ENCODE measurements around the gene DNAH14. TPM values are rescaled to one million over a fixed set of nuclear protein-coding genes. Genes with fewer than 3 reads are reported as not detected.

The DNAH14 gene
- total RNA-seq, 3 donors from 2014 or later: 9.2 to 12.7 (median 10.0) TPM

- no peak for DNase-seq
- Histone ChIP-seq H3K36me3 (ENCODE audit: low read depth) (no peaks in the 10 kb centered on the region), H3K9me3 (peaks cover 9% of the 10 kb centered on the region), H3K4me3 (no peak overlapping the region), H3K4me1 (ENCODE audit: low read depth) (no peaks in the 10 kb centered on the region)
- no peak for ATAC-seq
- TF ChIP-seq CTCF (IDR thresholded peaks at IDR 0.05): no peak
- intact Hi-C loops (cut with DNase I, micrococcal nuclease): no loop called here
These were observed 330.8 kb downstream of the DNAH14 start for GRCh38 chr1:225260319-225260718.

- peaks cover 15% of the 10 kb centered on the region for H3K9me3 ChIP-seq
- no peak for DNase-seq
- H3K36me3 ChIP-seq (ENCODE audit: low read depth): no peaks in the 10 kb centered on the region
- ATAC-seq: no peak
- H3K4me3 ChIP-seq: no peak overlapping the region
- intact Hi-C loops (cut with DNase I, micrococcal nuclease): no loop called here
- no peaks in the 10 kb centered on the region for H3K4me1 ChIP-seq (ENCODE audit: low read depth)
- TF ChIP-seq CTCF (IDR thresholded peaks at IDR 0.05): no peak
These were observed 348.0 kb downstream of the DNAH14 start for GRCh38 chr1:225277445-225277844.

GRCh38 chr1:225280563-225280962, 351.1 kb downstream of the DNAH14 start:
- no peak for ATAC-seq
- H3K9me3 ChIP-seq: peaks cover 15% of the 10 kb centered on the region
- intact Hi-C loops (cut with DNase I, micrococcal nuclease): no loop called here
- no peaks in the 10 kb centered on the region for H3K4me1 ChIP-seq (ENCODE audit: low read depth)
- no peak for TF ChIP-seq CTCF (IDR thresholded peaks at IDR 0.05)
- no peaks in the 10 kb centered on the region for H3K36me3 ChIP-seq (ENCODE audit: low read depth)
- DNase-seq: no peak
- H3K4me3 ChIP-seq: no peak overlapping the region

GRCh38 chr1:225290244-225290643, 360.8 kb downstream of the DNAH14 start:
- Histone ChIP-seq H3K36me3 (ENCODE audit: low read depth) (no peaks in the 10 kb centered on the region), H3K9me3 (peaks cover 13% of the 10 kb centered on the region), H3K4me3 (no peak overlapping the region), H3K4me1 (ENCODE audit: low read depth) (no peaks in the 10 kb centered on the region)
- ATAC-seq: no peak
- intact Hi-C loops (cut with DNase I, micrococcal nuclease): no loop called here
- TF ChIP-seq CTCF (IDR thresholded peaks at IDR 0.05): no peak
- DNase-seq: no peak

GRCh38 chr1:225299624-225300023, 370.1 kb downstream of the DNAH14 start:
- DNase-seq (no peak), ATAC-seq (no peak)
- no peak for TF ChIP-seq CTCF (IDR thresholded peaks at IDR 0.05)
- H3K4me3 ChIP-seq: no peak overlapping the region
- H3K36me3 ChIP-seq (ENCODE audit: low read depth): no peaks in the 10 kb centered on the region
- intact Hi-C loops (cut with DNase I, micrococcal nuclease): no loop called here
- no peaks in the 10 kb centered on the region for H3K4me1 ChIP-seq (ENCODE audit: low read depth)
- peaks cover 11% of the 10 kb centered on the region for H3K9me3 ChIP-seq

- intact Hi-C loops (cut with DNase I, micrococcal nuclease): no loop called here
- TF ChIP-seq CTCF (IDR thresholded peaks at IDR 0.05): no peak
- DNase-seq (no peak), ATAC-seq (no peak)
- no peak overlapping the region for H3K4me3 ChIP-seq
- H3K36me3 ChIP-seq (ENCODE audit: low read depth): no peaks in the 10 kb centered on the region
- peaks cover 5% of the 10 kb centered on the region for H3K9me3 ChIP-seq
- H3K4me1 ChIP-seq (ENCODE audit: low read depth): no peaks in the 10 kb centered on the region
These were observed 370.9 kb downstream of the DNAH14 start for GRCh38 chr1:225300381-225300780.
